GM23338 (cell line): Measurements from ENCODE around the gene NOP9. TPM values are rescaled to one million over a fixed set of nuclear protein-coding genes. Genes with fewer than 3 reads are reported as not detected.

Experiments
- ATAC-seq: fragments of 200-7000 bp; cut with Tn5 transposase; 3 replicates; pipeline ENCODE4 v1.9.1; 2020
- DNase-seq: peaks from one replicate; pipeline ENCODE4 v3.0.0-alpha.2; 2015; ENCODE audit warnings: low spot score
- H2AFZ ChIP-seq: fragments of 200-600 bp; sonication (generic); 2 replicates; pipeline ENCODE4 v1.8.0; 2016; ENCODE audit warnings: antibody characterized with exemption, mild to moderate bottlenecking, moderate library complexity
- H3F3A ChIP-seq: fragments of 200-600 bp; sonication (generic); replicated peaks from 2 replicates; pipeline ENCODE4 v1.8.0; 2017; ENCODE audit warnings: antibody characterized with exemption, mixed run types, low read depth
- H3K27ac ChIP-seq: fragments of 200-600 bp; sonication (generic); 2 replicates; pipeline ENCODE4 v1.6.1; 2016; ENCODE audit warnings: low read depth
- H3K27me3 ChIP-seq: fragments of 200-600 bp; sonication (generic); 2 replicates; pipeline ENCODE4 v1.8.0; 2016; ENCODE audit warnings: mild to moderate bottlenecking, mixed run types, moderate library complexity; ENCODE audit not compliant: insufficient read depth
- H3K36me3 ChIP-seq: fragments of 200-600 bp; sonication (generic); 2 replicates; pipeline ENCODE4 v1.8.0; 2016; ENCODE audit warnings: mild to moderate bottlenecking; ENCODE audit not compliant: insufficient read depth
- H3K4me1 ChIP-seq: fragments of 200-600 bp; sonication (generic); 2 replicates; pipeline ENCODE4 v1.8.0; 2016; ENCODE audit warnings: mild to moderate bottlenecking, moderate library complexity; ENCODE audit not compliant: insufficient read depth
- H3K4me2 ChIP-seq: fragments of 200-600 bp; sonication (generic); 2 replicates; pipeline ENCODE4 v1.7.1; 2017; ENCODE audit warnings: mixed run types
- H3K4me3 ChIP-seq: fragments of 200-600 bp; sonication (generic); 2 replicates; pipeline ENCODE4 v1.6.1; 2016; ENCODE audit warnings: mixed run types
- H3K79me2 ChIP-seq: fragments of 200-600 bp; sonication (generic); replicated peaks from 2 replicates; pipeline ENCODE4 v1.8.0; 2017; ENCODE audit warnings: mild to moderate bottlenecking; ENCODE audit not compliant: insufficient read depth
- H3K9me2 ChIP-seq: fragments of 200-600 bp; sonication (generic); 2 replicates; pipeline ENCODE4 v1.8.0; 2017; ENCODE audit not compliant: insufficient read depth
- H4K20me1 ChIP-seq: fragments of 200-600 bp; sonication (generic); replicated peaks from 2 replicates; pipeline ENCODE4 v1.8.0; 2017; ENCODE audit warnings: mild to moderate bottlenecking; ENCODE audit not compliant: insufficient read depth
- H3K27ac Mint-ChIP-seq: 2 replicates; pipeline ENCODE4 v1.8.0; 2020; ENCODE audit warnings: inconsistent platforms, mild to moderate bottlenecking, moderate library complexity, mixed read lengths
- H3K27me3 Mint-ChIP-seq: 3 replicates; pipeline ENCODE4 v1.8.0; 2022; ENCODE audit warnings: low read depth, mild to moderate bottlenecking, moderate library complexity, mixed read lengths, inconsistent platforms; ENCODE audit not compliant: insufficient read depth, poor library complexity
- H3K36me3 Mint-ChIP-seq: 3 replicates; pipeline ENCODE4 v1.8.0; 2021; ENCODE audit warnings: low read depth, mild to moderate bottlenecking, inconsistent platforms, moderate library complexity, mixed read lengths
- H3K4me1 Mint-ChIP-seq: 3 replicates; pipeline ENCODE4 v1.8.0; 2020; ENCODE audit warnings: mild to moderate bottlenecking, inconsistent platforms, mixed read lengths
- H3K4me3 Mint-ChIP-seq: 3 replicates; pipeline ENCODE4 v1.8.0; 2021; ENCODE audit warnings: moderate library complexity, mild to moderate bottlenecking, inconsistent platforms, mixed read lengths
- H3K9me3 Mint-ChIP-seq: 3 replicates; pipeline ENCODE4 v1.8.0; 2020; ENCODE audit warnings: moderate library complexity, mild to moderate bottlenecking, inconsistent platforms, mixed read lengths
- CREB1 ChIP-seq: fragments of 250-450 bp; sonication (Bioruptor Pico); IDR thresholded peaks from 2 replicates; pipeline ENCODE4 v1.5.0; 2020; ENCODE audit warnings: low read depth, mild to moderate bottlenecking, moderate library complexity
- CTCF ChIP-seq, 2 experiments: fragments of 200-600 bp in 1 of 2; sonication (generic) in 1 of 2; conservative IDR thresholded peaks; 2 replicates each; pipeline versions ENCODE4 v1.5.1 to v1.6.1; 2016 to 2017; ENCODE audit warnings: antibody characterized with exemption in 2 of 2, low read depth in 2 of 2, mild to moderate bottlenecking in 2 of 2, moderate library complexity in 1 of 2
- ETS1 ChIP-seq: IDR thresholded peaks from 2 replicates; pipeline ENCODE4 v1.6.1; 2016; ENCODE audit warnings: antibody characterized with exemption
- EZH2 ChIP-seq: fragments of 200-600 bp; sonication (generic); IDR thresholded peaks from one replicate; pipeline ENCODE4 v1.8.0; 2017; ENCODE audit warnings: antibody characterized with exemption, mild to moderate bottlenecking, low read depth; ENCODE audit not compliant: unreplicated experiment
- EZH2phosphoT487 ChIP-seq: fragments of 200-600 bp; sonication (generic); IDR thresholded peaks from one replicate; pipeline ENCODE4 v1.8.1; 2018; ENCODE audit warnings: antibody characterized with exemption; ENCODE audit not compliant: unreplicated experiment
- JUNB ChIP-seq: IDR thresholded peaks from one replicate; pipeline ENCODE4 v1.6.1; 2016; ENCODE audit warnings: antibody characterized with exemption; ENCODE audit not compliant: unreplicated experiment
- NANOG ChIP-seq: IDR thresholded peaks from 2 replicates; pipeline ENCODE4 v1.6.1; 2016; ENCODE audit warnings: antibody characterized with exemption, borderline replicate concordance
- POLR2AphosphoS5 ChIP-seq: IDR thresholded peaks from 2 replicates; pipeline ENCODE4 v1.6.1; 2016; ENCODE audit warnings: antibody characterized with exemption, low read depth
- REST ChIP-seq: IDR thresholded peaks from one replicate; pipeline ENCODE4 v1.6.1; 2018; ENCODE audit warnings: antibody characterized with exemption; ENCODE audit not compliant: unreplicated experiment
- STAT1 ChIP-seq: IDR thresholded peaks from one replicate; pipeline ENCODE4 v1.6.1; 2016; ENCODE audit warnings: antibody characterized with exemption; ENCODE audit not compliant: unreplicated experiment
- ZNF114 ChIP-seq: fragments of 250-450 bp; sonication (Bioruptor Pico); IDR thresholded peaks from 2 replicates; pipeline ENCODE4 v1.5.0; 2020; ENCODE audit warnings: mild to moderate bottlenecking, moderate library complexity
- ZNF331 ChIP-seq: fragments of 250-450 bp; sonication (Bioruptor Pico); IDR thresholded peaks from 2 replicates; pipeline ENCODE4 v1.5.0; 2020; ENCODE audit warnings: low read depth, mild to moderate bottlenecking, moderate library complexity
- ZNF462 ChIP-seq: fragments of 250-450 bp; sonication (Bioruptor Pico); IDR thresholded peaks from 2 replicates; pipeline ENCODE4 v1.5.0; 2020; ENCODE audit warnings: mild to moderate bottlenecking, moderate library complexity
- polyA plus RNA-seq: library from polyadenylated mRNA; unstranded; fragments of >200 nt; fragmentation: Nextera tagmentation; extraction: Ambion mirVana; gene quantifications from 2 replicates; pipeline ENCODE4 v1.2.1, GENCODE V29; 2016
- total RNA-seq: library from RNA; depleted of rRNA; stranded (reverse); fragments of >200 nt; shearing (Covaris generic); gene quantifications from 2 replicates; pipeline ENCODE4 v1.2.3, GENCODE V29; 2014

NOP9 gene
- total and polyA plus RNA-seq, 2 experiments from 2014 or later = 7.9 to 32.8 TPM

- ATAC-seq (no peak), DNase-seq (no peak)
- TF ChIP-seq NANOG = no peak
- no peak for TF ChIP-seq ZNF331 (CRISPR knock-in tag)
- TF ChIP-seq ZNF114 (CRISPR knock-in tag) = no peak
- no peak for TF ChIP-seq EZH2
- TF ChIP-seq ETS1 = no peak
- TF ChIP-seq ZNF462 (CRISPR knock-in tag) = no peak
- TF ChIP-seq CREB1 (CRISPR knock-in tag) = no peak
- no peak for TF ChIP-seq POLR2AphosphoS5
- no peak for TF ChIP-seq STAT1
- TF ChIP-seq JUNB = no peak
- no peak for TF ChIP-seq REST
- no peak for TF ChIP-seq CTCF (conservative IDR thresholded peaks at IDR 0.05; ENCODE audit: low read depth in 2 of 2)
- TF ChIP-seq EZH2phosphoT487 = no peak
- no peak overlapping the region for H3K27ac Mint-ChIP-seq
- no peaks in the 10 kb centered on the region for H3K9me2 ChIP-seq
- H3K27me3 ChIP-seq = no peaks in the 10 kb centered on the region
- no peaks in the 10 kb centered on the region for H3K36me3 ChIP-seq
- H3K4me3 ChIP-seq = no peak overlapping the region
- H3K36me3 Mint-ChIP-seq = no peaks in the 10 kb centered on the region
- H3K4me1 ChIP-seq = 0 out of 2 replicates have a peak, but pooled peaks cover 6% of the 10 kb centered on the region
- H2AFZ ChIP-seq = no peak overlapping the region
- no peak overlapping the region for H3K27ac ChIP-seq
- H3K4me2 ChIP-seq = no peak overlapping the region
- H3K27me3 Mint-ChIP-seq = peaks cover 10% of the 10 kb centered on the region
- H3F3A ChIP-seq = no peaks in the 10 kb centered on the region
- H3K9me3 Mint-ChIP-seq = no peaks in the 10 kb centered on the region
- H3K79me2 ChIP-seq = no peaks in the 10 kb centered on the region; the same call in 1 of the 2 replicates
- peaks cover 10% of the 10 kb centered on the region; the same call in 2 of the 3 replicates for H3K4me1 Mint-ChIP-seq
- no peaks in the 10 kb centered on the region; the same call in 1 of the 2 replicates for H4K20me1 ChIP-seq
- H3K4me3 Mint-ChIP-seq = no peak overlapping the region
Measured at GRCh38 chr14:24277606-24278321, 21.9 kb upstream of the NOP9 start.
